HCT116 (cell line): ENCODE measurements around the gene TEKTIP1.

ENCODE experiments used
- CTCF ChIP-seq, 3 experiments: fragments of 200-600 bp in 1 of 3; sonication (generic) in 1 of 3; IDR thresholded peaks in 2 of 3; conservative IDR thresholded peaks in 1 of 3; 2 replicates each; pipeline ENCODE4 v1.5.1; 2012 to 2017; ENCODE audit warnings: low read depth in 2 of 3, low read length in 2 of 3, antibody characterized with exemption in 1 of 3, borderline replicate concordance in 1 of 3, control low read depth in 1 of 3, mild to moderate bottlenecking in 1 of 3, mixed read lengths in 1 of 3, mixed run types in 1 of 3, moderate library complexity in 1 of 3; ENCODE audit not compliant: insufficient read depth in 1 of 3
- EZH2 ChIP-seq: fragments of 200-600 bp; sonication (generic); IDR thresholded peaks from 2 replicates; pipeline ENCODE4 v1.6.1; 2017; ENCODE audit warnings: antibody characterized with exemption, mixed run types
- EZH2phosphoT487 ChIP-seq: fragments of 200-600 bp; IDR thresholded peaks from 2 replicates; pipeline ENCODE4 v1.6.1; 2018; ENCODE audit warnings: antibody characterized with exemption, borderline replicate concordance
- FOSL1 ChIP-seq: IDR thresholded peaks from 2 replicates; pipeline ENCODE4 v1.6.1; 2012; ENCODE audit warnings: low read depth
- POLR2A ChIP-seq: IDR thresholded peaks from 2 replicates; pipeline ENCODE4 v1.7.0; 2011; ENCODE audit warnings: borderline replicate concordance; ENCODE audit not compliant: insufficient read depth, insufficient read length; ENCODE audit errors: extremely low read depth
- POLR2AphosphoS5 ChIP-seq: IDR thresholded peaks from 2 replicates; pipeline ENCODE4 v1.6.1; 2011; ENCODE audit warnings: mild to moderate bottlenecking, low read depth, low read length, moderate library complexity
- RAD21 ChIP-seq: IDR thresholded peaks from 2 replicates; pipeline ENCODE4 v1.6.1; 2012; ENCODE audit warnings: low read depth, mild to moderate bottlenecking
- REST ChIP-seq: IDR thresholded peaks from 2 replicates; pipeline ENCODE4 v1.6.1; 2012; ENCODE audit warnings: low read depth
- SIN3A ChIP-seq: IDR thresholded peaks from 2 replicates; pipeline ENCODE4 v1.6.1; 2012; ENCODE audit warnings: low read depth
- SP1 ChIP-seq: IDR thresholded peaks from 2 replicates; pipeline ENCODE4 v1.6.1; 2012; ENCODE audit warnings: low read depth
- SRF ChIP-seq: IDR thresholded peaks from 2 replicates; pipeline ENCODE4 v1.6.1; 2012; ENCODE audit warnings: low read depth
- ZNF274 ChIP-seq: fragments of 200-500 bp; sonication (Bioruptor generic); IDR thresholded peaks from 2 replicates; pipeline ENCODE4 v1.6.1; 2014; ENCODE audit warnings: mild to moderate bottlenecking, low read depth, low read length, inconsistent platforms
- TF ChIP-seq, protein P1 (sequence below): IDR thresholded peaks from 2 replicates; pipeline ENCODE4 v1.6.1; 2012

GRCh38 chr19:3506384-3507340 lies 32.3 kb upstream of the TEKTIP1 start:
- TF ChIP-seq EZH2phosphoT487, result no peak
- TF ChIP-seq REST, result no peak
- TF ChIP-seq EZH2, result no peak
- no peak for TF ChIP-seq CTCF (IDR thresholded peaks at IDR 0.05 in 2 of 3, conservative IDR thresholded peaks at IDR 0.05 in 1 of 3; ENCODE audit: borderline replicate concordance in 1 of 3, insufficient read depth in 1 of 3, low read depth in 2 of 3, low read length in 2 of 3)
- TF ChIP-seq SP1, result no peak
- TF ChIP-seq ZNF274, result no peak
- TF ChIP-seq POLR2A, result no peak
- TF ChIP-seq RAD21, result no peak
- TF ChIP-seq, protein P1, sequence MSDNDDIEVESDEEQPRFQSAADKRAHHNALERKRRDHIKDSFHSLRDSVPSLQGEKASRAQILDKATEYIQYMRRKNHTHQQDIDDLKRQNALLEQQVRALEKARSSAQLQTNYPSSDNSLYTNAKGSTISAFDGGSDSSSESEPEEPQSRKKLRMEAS, result no peak
- TF ChIP-seq SRF, result no peak
- no peak for TF ChIP-seq SIN3A
- TF ChIP-seq FOSL1, result no peak
- no peak for TF ChIP-seq POLR2AphosphoS5
